HG02759 (cell line): ENCODE data around the gene UMAD1.
A peak's percentile ranks its signal among the peaks of the same experiment; 100 is the strongest.
"Not testable (repeated sequence)": the region's sequence is repeated elsewhere in the genome, so short reads cannot be mapped to it uniquely, and the experiment has no call there.

Source experiments
- ATAC-seq: cut with Tn5 transposase; IDR thresholded peaks from one replicate; pipeline ENCODE4 v1.9.1; 2021; ENCODE audit warnings: mild to moderate bottlenecking, moderate library complexity; ENCODE audit not compliant: unreplicated experiment

The UMAD1 gene

DNA sequence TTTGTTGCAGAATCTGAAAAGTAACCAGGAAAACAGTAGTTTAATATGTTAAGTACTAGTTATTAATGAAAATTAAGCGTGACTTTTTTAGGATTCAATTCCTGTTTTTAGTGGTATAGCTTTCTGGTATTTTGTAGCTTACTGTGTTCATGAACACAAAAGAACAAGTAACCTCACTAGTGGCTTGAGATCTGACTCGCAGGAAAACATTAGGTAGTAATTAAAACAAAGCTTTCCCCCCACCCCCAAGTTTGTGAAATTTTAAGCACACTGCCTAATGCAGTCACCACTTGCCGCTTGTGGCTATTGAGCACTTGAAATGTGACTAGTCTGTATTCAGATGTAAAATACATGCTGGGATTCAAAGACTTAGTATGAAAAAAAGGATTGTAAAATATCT lies 180.4 kb downstream of the UMAD1 start:
- ATAC-seq = no peak

DNA sequence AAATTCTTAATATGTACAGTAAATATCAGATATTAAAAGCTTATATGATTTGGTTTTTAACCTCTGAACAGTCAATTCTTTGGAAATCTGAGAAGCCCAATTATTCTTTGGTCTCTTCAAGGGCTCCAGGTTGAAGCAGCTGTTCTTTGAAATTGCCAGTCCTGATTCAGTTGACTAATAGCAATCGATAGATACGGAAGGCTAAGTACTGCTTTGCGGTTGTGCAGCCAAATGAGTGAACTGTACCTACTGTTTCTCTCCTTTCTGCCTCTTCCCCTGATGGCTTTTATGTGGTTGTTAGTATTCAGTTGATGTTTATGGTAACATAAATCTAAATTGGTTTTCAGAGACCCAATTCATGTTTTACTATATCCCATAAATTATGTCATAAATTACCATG lies 181.0 kb downstream of the UMAD1 start:
- ATAC-seq = no peak

DNA sequence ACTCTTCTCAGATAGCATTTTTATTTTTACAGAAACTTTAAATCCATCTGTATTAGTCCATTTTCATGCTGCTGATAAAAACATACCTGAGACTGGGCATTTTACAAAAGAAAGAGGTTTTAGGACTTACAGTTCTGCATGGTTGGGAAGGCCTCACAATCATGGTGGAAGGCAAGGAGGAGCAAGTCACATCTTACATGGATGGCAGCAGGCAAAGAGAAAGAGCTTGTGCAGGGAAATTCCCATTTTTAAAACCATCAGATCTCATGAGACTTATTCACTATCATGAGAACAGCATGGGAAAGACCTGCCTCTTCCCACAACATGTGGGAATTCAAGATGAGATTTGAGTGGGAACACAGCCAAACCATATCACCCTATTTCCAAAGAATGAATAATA lies 184.7 kb downstream of the UMAD1 start:
- ATAC-seq = not testable (repeated sequence)

DNA sequence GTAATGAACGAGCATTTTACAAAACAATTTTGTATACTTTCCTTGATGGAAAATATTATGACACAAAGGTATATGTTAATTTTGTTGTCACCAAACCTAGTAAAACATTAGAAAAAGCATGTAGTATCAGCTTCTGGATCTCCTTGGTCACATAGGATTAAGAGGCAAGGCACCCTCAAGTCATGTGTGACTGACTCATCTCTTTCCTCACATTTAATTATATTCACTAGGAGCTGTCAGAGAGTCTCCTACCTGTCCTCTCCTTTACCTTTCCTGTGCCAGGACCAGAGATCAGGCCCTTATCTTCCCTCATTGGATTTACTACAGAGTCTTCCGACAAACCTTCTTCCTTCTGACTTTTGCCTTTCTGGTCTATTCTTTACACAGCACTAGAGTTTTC lies 189.1 kb downstream of the UMAD1 start:
- no peak for ATAC-seq

DNA sequence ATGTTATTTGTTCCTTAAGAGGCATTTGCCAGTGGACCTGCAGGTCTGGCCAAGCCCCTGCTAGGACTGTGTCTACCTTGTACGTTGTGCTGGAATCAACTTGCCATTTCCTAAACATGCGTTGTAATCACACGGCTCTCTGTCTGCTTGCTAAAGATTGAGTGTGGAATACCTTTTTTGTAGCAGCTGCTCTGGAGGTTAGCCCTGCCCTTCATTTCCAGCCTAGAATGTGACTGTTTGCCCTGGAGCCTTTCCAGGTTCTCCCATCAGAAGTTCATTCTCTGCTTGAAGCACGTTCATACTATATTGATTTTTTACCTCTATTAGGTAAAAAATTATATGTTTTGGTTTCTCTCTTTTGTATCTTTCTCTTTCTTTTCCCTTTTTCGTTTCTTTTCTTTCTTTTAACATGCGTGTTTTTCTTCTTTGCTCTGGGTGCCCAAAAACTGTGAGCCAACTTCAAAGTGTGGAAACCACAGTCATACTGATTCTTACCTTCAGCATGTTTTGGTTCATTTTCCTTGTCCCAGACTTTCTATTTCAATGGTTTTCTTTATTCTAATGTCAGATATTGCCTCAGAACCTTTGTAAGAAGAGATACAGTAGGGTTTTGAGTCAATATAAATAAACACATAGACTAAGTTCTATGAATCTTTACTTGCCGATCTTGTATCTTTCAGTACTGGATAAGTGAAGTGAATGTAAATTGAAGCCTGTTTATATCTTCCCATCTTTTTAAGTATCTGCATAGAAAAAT lies 189.7 kb downstream of the UMAD1 start:
- ATAC-seq = no peak

DNA sequence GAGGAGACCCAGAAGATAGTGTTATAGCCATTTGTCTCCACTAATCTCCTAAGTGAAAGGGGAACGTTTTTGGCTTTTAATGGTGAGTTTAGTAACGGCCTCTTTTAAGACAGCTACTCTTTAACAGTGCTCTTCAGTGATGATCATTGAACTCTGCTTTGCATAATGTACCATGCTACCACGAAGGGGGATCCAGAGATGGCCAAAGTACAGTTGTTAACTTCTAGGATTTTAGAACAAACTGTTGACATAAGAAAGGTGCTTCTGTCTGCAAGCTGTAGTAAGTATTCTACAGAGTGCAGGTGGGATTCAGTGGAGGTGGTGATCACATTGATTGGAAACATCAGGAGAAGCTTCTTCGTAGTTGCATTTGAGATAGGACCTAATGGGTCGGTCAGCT lies 192.0 kb downstream of the UMAD1 start:
- no peak for ATAC-seq

DNA sequence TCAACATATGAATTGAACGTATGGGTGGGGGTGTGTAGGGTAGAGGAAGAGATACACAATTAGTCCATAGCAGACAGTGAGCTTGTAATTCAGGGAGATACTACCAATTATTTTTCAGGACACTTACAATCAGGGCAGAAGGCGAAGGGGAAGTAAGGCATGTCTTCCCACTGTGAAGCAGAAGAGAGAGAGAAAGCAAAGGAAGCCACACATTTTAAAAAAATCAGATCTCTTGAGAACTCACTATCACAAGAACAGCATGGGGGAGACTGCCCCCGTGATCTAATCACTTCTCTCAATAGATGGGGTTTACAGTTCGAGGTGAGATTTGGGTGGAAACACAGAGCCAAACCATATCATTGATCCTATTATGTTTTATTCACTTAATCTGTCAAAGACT lies 194.2 kb downstream of the UMAD1 start:
- no peak for ATAC-seq

DNA sequence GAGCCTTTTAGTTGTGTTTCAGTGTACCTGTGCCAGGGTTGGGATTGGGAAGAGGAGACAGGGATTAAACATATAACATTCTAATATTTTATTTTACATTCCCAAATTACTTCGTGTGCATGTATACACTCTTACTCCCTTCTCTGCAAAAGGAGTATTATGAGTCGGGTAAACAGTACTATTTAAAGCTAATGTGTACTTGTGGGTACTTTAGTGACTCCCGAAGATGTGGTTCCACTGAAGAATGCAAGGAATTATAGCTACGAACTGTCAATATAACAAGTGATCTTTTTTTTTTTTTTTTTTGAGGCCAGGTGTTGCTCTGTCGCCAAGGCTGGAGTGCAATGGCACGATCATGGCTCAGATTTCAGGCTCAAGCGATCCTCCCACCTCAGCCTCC lies 200.5 kb downstream of the UMAD1 start:
- no peak for ATAC-seq

DNA sequence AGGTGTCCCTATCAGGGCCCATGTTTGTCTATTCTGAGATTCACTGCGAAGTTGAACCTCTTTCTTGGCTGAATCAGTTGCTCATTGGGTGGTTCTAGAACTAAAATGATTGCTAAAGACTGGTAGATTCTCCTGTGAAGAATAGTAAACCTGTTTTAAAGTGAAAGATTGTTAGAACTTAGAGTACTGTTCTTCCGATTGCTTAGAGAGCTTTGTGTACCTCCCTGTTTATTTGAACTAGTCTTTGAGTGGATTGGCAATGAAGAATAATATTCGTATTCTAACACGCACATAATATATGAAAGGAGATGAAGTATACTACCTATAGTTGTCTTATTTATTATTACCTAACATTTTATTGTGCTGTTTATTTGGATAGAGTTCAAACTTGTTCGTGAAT lies 202.7 kb downstream of the UMAD1 start:
- no peak for ATAC-seq

DNA sequence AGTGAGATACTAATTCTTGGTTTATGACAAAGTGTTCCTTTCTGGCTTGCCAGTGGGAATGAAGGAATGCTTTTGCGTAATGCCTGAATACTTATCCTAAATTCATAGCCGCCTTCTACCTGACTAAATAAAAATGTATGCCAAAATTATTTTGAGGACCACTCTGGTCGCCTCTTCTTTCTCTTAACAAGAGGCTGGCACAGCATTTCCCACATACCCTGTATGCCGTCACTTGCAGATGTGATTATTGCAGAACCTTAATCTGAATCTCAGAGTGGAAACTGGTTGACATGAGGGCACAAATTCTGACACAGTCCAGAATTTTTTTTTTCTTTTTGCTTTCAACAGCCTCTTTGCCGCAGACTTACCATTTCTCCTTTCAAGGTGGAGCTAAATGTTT lies 203.4 kb downstream of the UMAD1 start:
- no peak for ATAC-seq

DNA sequence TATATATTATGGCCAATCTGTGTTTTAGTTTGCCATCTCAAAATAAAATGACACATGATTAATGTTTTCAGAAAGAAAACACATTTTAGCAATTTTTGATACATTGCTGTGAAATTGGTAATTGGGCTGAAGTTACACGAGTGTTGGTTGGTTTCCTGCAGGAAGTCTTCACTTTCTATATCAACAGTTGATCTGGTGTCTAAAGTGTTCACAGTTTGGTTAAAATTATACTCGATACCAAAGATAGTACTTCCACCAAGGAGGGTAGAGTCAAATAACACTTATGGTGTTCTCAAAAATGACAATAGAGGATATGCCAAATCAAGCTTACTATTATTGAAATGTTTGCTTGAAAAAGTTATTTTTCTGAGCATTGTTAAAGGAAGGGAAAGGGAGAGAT lies 207.7 kb downstream of the UMAD1 start:
- peak; percentile 61 for ATAC-seq

DNA sequence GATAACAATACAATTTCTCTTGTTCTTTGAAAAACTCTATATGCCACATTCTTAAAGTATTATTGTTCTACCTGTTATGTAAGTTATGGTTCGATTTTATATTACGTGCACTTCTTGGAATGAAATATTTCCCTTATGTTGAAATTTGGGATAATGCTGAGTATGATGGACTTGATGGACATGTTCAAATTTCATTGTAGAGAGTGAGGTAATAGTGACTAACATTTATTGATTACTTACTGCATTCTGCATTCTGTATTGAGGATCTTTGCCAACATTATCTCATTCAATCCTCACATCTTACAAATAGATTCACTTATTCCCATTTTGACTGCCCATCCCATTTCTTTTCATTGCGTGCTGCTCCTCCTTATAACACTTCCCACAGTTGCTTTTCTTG lies 208.3 kb downstream of the UMAD1 start:
- ATAC-seq = no peak

DNA sequence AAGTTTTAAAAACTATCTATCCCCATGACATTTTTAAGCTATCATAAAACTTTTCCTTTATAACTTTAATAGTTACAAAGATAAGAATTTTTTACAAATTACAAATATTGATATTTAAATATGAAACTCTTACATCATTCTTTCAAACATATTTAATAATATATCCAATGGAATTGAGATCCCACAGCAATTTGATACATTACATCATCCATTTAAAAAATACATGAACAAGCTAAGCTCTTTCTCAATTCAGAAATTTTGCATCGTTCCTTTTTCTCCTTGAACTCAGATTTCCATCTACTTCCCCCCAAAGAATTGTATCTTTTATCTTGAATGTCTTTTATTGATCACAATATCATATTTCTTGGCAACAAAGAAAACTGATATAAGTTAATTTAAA lies 209.6 kb downstream of the UMAD1 start:
- ATAC-seq = no peak

DNA sequence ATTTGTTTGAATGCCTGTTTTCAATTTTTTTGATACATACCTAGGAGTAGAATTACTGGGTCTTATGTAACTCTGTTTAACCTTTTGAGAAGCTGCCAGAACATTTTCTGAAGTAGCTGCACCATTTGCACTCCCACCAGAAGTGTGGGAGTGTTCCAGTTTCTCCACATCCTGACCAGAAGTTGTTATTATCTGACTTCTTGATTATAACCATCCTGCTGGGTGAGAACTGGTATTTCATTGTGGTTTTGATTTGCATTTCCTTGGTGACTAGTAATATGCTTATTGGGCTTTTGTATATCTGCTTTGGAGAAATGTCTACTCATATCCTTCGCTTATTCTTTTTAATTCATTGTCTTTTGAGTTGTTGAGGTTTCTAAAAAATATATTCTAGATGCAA lies 210.8 kb downstream of the UMAD1 start:
- no peak for ATAC-seq

DNA sequence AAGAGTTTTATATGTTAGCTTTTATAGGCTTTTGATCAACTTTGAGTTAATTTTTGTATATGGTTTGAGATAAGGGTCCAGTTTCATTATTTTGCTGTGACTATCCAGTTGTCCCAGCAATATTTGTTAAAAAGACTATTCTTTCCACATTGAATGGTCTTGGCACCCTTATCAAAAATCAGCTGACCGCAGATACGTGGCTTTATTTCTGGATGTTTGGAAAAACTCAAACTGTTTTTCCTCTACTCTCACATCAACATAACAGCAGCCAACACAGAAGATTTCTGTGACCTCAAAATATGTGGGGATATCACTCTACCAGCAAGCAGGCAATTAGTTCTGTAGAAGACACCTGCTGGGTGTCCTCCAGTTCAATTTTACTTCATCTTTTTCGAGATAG lies 211.4 kb downstream of the UMAD1 start:
- no peak for ATAC-seq

DNA sequence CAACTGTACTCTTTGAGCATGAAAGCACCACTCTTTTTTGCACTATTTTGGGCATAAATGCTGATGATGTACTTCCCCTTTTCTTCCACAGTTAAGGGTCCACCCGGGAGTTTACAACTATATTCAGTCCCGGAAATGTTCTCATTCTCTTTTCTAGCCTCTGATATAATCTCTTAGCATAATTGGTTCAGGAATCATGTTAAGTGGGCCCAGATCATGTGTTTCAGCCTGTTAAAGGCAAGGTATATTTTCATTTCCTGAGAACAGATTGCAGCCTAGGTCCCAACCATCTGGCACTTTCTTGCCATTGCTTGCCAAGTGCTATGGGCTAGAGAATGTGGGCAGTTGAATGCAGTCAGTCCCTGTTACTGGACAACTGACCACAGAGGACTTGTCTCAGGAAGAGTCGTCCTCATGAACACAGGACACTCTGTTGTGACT lies 216.6 kb downstream of the UMAD1 start:
- ATAC-seq = no peak

DNA sequence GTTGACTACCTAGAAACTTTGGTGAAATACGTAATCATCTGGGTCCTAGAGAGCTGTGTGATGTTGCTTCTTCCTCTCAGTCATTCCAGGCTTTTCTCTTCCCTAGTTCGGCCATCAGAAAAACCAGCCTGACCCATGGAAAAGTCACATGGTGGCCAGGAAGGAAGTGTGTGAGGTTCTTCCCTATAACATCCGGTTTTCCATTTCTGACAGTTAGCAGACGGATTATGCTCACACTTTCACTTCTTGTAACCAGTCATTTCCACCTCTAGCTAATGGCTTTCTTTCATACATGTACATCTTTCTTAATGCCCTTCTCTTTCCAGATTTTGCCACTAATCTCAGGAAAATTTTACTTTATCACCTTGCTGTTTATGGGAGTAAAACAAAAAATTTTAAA lies 218.0 kb downstream of the UMAD1 start:
- no peak for ATAC-seq

DNA sequence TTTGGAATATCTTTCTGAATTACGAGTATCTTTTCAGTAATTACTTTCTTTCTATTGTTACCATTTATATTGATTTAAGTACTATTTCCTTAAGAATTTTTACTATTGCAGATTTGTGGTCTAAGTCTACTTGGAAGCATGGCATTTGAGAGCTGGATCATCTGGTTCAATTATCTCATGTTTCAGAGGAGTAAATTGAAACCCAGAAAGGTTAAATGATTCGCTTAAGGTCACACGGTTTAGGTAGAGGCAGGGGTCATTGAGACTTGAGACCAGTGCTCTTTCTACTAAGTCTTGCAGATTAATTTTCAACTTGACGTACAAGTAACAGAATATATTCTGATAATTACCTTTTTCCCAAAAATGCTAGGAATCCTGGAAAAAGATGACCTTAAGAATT lies 218.9 kb downstream of the UMAD1 start:
- no peak for ATAC-seq

DNA sequence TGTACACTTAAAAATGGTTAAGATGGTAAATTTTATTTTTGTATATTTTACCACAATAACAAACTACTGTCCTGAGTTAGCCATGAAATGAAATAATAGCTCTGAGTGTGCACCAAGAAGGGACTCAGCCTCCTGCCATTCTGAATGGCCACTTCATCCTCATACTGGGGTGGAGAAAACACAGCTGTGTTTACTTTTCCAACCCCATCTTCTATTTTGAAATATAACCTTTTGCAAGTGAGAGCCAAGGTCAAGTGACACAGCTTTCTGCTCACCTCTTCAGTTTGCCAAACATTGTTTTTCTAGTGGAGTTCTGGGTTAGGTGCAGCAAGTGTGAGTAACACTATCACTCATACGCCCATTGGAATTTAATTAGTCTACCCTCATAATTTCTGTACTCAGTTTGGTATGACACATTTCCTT lies 220.7 kb downstream of the UMAD1 start:
- ATAC-seq = no peak

DNA sequence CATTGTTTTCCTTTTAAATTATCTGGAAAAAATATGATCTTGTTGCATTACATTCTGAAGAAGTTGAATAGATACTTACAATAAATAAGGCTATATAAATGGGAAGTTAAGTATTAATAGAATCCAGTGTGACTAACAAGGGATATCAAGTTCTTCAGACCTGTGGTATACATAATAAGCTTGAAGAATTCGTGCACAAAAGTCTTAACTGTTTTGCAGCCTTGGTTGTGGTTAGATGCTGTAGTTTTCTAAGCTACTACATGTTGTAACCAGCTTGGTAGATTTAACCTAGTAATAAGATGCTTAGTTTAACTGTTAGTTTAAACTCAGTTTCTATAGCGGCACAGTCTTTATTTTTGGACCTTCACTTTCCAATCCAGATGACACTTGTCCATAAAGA lies 221.8 kb downstream of the UMAD1 start:
- no peak for ATAC-seq

DNA sequence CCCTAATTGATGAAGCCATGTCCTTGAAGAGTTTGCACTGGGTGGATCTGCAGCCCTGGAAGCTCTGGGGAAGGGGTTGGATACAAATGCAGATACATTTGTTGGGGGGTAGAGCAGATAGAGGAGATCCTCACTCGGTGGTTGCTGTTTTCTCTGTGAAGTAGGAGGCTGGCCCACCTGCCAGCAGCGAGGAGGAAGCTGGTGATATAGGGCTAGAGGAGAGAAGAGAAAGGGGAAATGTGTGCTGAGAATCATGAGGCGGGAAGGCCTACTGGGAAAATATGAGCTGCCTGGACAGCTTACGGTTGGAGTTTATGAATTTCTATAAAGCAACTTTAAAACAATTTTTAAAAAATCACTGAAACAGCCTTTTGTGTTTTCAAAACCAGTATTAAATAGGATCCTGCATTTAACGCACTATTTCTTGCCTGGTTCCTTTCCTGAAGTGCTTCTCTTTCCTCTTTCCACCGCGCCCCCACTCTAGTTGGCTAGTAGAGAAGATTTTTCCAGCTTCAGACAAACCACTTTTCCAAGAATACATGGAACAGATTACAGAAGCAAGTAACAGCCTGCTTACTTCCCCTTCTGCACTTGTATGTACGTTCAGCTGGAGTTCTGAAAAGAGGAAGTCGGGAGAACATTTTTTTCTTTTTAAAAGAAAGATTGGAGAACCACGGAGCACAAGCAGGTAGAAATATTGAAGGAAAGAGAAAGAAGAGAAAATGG lies 227.5 kb downstream of the UMAD1 start:
- peak; percentile 41 for ATAC-seq

DNA sequence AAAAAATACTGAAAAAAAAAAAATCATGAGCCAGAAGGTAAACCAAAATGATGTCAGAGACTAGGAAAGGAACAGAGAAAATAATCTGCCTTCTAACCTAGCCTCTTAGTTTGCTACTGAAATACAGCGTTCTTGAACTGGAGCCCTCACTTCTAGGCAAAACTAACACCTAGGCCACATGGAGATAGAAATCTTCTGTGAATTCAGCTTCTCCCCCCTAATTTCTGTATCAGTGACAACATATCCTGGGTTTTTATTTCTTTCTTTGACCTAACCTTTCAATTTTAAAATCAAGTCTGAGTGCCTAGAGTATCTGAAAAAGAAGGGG lies 228.0 kb downstream of the UMAD1 start:
- ATAC-seq = peak; percentile 51

DNA sequence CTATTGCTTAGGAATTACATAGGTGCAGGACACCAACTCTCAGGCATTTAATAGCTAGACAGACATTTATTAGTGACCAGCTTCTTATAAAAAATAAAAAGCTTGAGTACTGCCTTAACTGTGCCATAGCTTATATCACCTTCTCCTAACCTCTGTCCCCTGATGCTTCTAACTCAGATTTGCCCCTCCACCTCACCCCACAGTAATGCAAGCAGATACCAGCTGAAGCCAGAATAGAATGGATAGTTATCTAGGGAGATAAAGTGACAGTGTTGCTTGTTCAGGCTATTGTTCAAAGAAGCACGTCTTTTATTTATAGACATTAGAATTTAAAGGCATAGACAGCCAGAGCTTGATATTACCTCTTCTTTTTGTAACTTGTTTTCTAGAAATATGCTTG lies 228.5 kb downstream of the UMAD1 start:
- no peak for ATAC-seq
